ENCODE data around the gene EXOC3.
A peak's percentile ranks its signal among the peaks of the same experiment; 100 is the strongest.
"Not testable (repeated sequence)": the region's sequence is repeated elsewhere in the genome, so short reads cannot be mapped to it uniquely, and the experiment has no call there.

The EXOC3 gene

GRCh38 chr5:473551-474192, 30.7 kb downstream of the EXOC3 start:
- ATAC-seq (peak; percentile 3), DNase-seq (peak; percentile 35)

GRCh38 chr5:474232-474839, 31.4 kb downstream of the EXOC3 start:
- not testable (repeated sequence) for DNase-seq, ATAC-seq

GRCh38 chr5:474840-475661, 32.1 kb downstream of the EXOC3 start:
- DNase-seq = no peak

GRCh38 chr5:475704-476101, 32.7 kb downstream of the EXOC3 start:
- DNase-seq (no peak), ATAC-seq (no peak)

More at GRCh38 chr5:474840-475661, 32.1 kb downstream of the EXOC3 start:
- ATAC-seq = no peak

- ATAC-seq (no peak), DNase-seq (no peak)
These were observed 33.3 kb downstream of the EXOC3 start for GRCh38 chr5:476102-476813.

- ATAC-seq (no peak), DNase-seq (no peak)
These were observed 33.8 kb downstream of the EXOC3 start for GRCh38 chr5:476814-477175.

- ATAC-seq (no peak), DNase-seq (no peak)
These were observed 34.3 kb downstream of the EXOC3 start for GRCh38 chr5:477247-477646.

- DNase-seq = no peak
- ATAC-seq = no peak
These were observed 34.9 kb downstream of the EXOC3 start for GRCh38 chr5:477871-478270.

- no peak for ATAC-seq
- no peak for DNase-seq
These were observed 35.5 kb downstream of the EXOC3 start for GRCh38 chr5:478369-478981.

- DNase-seq (no peak), ATAC-seq (no peak)
These were observed 36.1 kb downstream of the EXOC3 start for GRCh38 chr5:478982-479535.

GRCh38 chr5:479566-480319, 36.8 kb downstream of the EXOC3 start:
- DNase-seq (no peak), ATAC-seq (no peak)

- no peak for ATAC-seq
- no peak for DNase-seq
These were observed 38.4 kb downstream of the EXOC3 start for GRCh38 chr5:481347-481746.

GRCh38 chr5:482021-482420, 39.0 kb downstream of the EXOC3 start:
- no peak for ATAC-seq

GRCh38 chr5:482506-482905, 39.5 kb downstream of the EXOC3 start:
- no peak for ATAC-seq

More at GRCh38 chr5:482021-482420, 39.0 kb downstream of the EXOC3 start:
- DNase-seq = no peak

GRCh38 chr5:483011-483410, 40.0 kb downstream of the EXOC3 start:
- DNase-seq (no peak), ATAC-seq (no peak)

More at GRCh38 chr5:482506-482905, 39.5 kb downstream of the EXOC3 start:
- no peak for DNase-seq

GRCh38 chr5:483434-484140, 40.6 kb downstream of the EXOC3 start:
- ATAC-seq = no peak

GRCh38 chr5:484556-484955, 41.6 kb downstream of the EXOC3 start:
- ATAC-seq = no peak
- no peak for DNase-seq

More at GRCh38 chr5:483434-484140, 40.6 kb downstream of the EXOC3 start:
- DNase-seq = no peak

GRCh38 chr5:485113-485945, 42.4 kb downstream of the EXOC3 start:
- DNase-seq (no peak), ATAC-seq (no peak)

- DNase-seq (no peak), ATAC-seq (peak; percentile 25)
These were observed 43.0 kb downstream of the EXOC3 start for GRCh38 chr5:485946-486491.
